Measurements from ENCODE around the gene ERC1.
A peak's percentile ranks its signal among the peaks of the same experiment; 100 is the strongest.

The ERC1 gene

DNA sequence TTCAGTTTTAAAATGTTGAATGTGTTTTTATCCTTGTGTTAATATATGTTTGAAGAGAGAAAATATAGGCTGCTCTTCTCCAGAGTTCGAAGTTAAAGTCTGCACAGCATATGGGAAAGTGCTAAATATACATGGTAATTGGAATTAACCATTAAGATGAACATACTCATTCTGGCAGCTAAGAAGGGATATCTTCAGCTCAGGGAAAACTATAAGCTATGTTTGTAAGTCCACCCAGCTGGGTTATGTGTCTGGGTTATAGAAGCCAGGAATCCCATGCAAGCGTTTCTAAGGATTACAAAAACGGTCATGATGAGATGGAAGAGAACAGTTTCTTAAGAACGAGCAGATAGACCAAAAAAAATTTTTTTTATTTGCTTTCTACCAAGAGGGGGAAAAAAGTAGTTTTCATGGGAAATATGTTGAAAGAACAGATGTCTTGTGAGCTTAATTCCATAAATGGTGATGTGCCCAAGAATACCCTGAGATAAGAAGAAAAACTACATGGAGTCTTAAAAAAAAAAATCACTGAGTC is 404.5 kb downstream of the ERC1 start:
- DNase-seq (ENCODE audit: low read depth) = no peak
- TF ChIP-seq, protein P1, sequence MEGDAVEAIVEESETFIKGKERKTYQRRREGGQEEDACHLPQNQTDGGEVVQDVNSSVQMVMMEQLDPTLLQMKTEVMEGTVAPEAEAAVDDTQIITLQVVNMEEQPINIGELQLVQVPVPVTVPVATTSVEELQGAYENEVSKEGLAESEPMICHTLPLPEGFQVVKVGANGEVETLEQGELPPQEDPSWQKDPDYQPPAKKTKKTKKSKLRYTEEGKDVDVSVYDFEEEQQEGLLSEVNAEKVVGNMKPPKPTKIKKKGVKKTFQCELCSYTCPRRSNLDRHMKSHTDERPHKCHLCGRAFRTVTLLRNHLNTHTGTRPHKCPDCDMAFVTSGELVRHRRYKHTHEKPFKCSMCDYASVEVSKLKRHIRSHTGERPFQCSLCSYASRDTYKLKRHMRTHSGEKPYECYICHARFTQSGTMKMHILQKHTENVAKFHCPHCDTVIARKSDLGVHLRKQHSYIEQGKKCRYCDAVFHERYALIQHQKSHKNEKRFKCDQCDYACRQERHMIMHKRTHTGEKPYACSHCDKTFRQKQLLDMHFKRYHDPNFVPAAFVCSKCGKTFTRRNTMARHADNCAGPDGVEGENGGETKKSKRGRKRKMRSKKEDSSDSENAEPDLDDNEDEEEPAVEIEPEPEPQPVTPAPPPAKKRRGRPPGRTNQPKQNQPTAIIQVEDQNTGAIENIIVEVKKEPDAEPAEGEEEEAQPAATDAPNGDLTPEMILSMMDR (IDR thresholded peaks at IDR 0.05; ENCODE audit: insufficient read depth, low read depth, low read length, missing control alignments) = no peak
- no peak overlapping the region for H3K4me3 ChIP-seq (ENCODE audit: low read length)

DNA sequence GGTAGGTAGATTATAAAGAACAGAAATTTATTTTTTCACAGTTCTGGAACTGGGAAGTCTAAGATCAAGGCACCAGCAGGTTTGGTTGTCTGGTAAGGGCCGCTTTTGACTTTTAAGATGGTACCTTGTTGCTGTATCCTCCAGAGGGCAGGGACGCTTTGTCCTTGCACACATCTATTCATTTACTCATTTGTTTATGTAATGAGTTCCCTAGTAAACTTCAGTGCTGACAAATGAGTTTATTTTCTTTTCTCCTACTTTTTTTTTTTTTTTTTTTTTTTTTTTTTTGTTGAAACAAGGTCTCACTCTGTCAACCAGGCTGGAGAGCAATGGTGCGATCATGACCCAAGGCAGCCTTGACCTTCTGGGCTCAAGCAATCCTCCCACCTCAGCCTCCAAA is 407.6 kb downstream of the ERC1 start:
- peak; percentile 8 for DNase-seq (ENCODE audit: low read depth)
- TF ChIP-seq, protein P1 (IDR thresholded peaks at IDR 0.05; ENCODE audit: insufficient read depth, low read depth, low read length, missing control alignments) = no peak
- no peak overlapping the region for H3K4me3 ChIP-seq (ENCODE audit: low read length)

DNA sequence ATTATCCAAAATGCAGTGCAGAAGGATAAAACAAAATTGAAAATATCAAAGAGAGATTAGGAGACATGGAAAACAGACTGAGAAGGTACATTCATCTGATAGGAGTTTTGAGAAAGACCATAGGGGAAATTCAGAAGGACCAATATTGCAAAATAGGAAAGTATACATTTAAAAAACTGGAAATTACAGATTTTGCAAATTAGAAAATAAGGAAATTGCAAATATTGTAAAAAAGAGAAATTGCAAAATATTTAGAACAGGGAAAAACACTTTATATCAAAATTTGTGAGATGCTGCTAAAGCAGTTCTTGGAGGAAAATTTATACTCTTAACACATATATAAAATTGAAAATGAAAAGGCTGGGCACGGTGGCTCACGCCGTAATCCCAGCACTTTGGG is 410.9 kb downstream of the ERC1 start:
- H3K4me3 ChIP-seq (ENCODE audit: low read length) = no peak overlapping the region
- TF ChIP-seq, protein P1 (IDR thresholded peaks at IDR 0.05; ENCODE audit: insufficient read depth, low read depth, low read length, missing control alignments) = no peak
- DNase-seq (ENCODE audit: low read depth) = no peak

DNA sequence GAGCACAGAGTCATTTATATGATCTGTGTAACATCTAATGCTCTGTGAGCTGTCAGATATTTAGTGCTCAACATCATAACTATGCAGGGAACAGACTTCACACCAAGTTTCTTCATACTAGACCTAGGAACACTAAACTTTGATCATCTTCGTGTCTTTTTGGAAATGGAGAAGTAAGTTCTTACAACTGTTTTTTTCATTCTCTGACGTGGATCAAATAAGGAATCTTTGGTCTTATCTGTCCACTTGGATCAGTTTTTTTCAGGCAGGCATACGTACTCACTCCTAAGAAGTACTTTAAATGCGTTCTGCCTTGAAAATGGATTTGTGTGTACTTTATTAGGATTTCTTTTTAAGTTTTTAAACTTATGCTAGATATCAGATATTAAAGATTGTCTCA is 412.4 kb downstream of the ERC1 start:
- no peak overlapping the region for H3K4me3 ChIP-seq (ENCODE audit: low read length)
- TF ChIP-seq, protein P1 (IDR thresholded peaks at IDR 0.05; ENCODE audit: insufficient read depth, low read depth, low read length, missing control alignments) = no peak

DNA sequence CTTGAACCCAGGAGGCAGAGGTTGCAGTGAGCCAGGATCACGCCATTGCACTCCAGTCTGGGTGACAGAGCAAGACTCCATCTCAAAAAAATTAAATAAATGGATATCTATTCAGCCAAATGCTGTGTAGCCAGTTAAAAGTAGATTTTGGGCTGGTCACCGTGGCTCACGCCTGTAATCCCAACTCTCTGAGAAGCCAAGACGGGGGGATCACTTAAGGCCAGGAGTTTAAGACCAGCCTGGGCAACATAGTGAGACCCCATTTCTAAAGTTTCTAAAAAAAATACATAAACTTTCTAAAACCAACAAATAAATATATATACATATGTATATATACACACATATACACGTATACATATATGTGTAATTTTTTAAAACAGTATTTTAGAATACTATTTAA is 414.6 kb downstream of the ERC1 start:
- TF ChIP-seq, protein P1 (IDR thresholded peaks at IDR 0.05; ENCODE audit: insufficient read depth, low read depth, low read length, missing control alignments) = no peak
- H3K4me3 ChIP-seq (ENCODE audit: low read length) = no peak overlapping the region
- no peak for DNase-seq (ENCODE audit: low read depth)

More for the DNA sequence above, 412.4 kb downstream of the ERC1 start:
- no peak for DNase-seq (ENCODE audit: low read depth)

DNA sequence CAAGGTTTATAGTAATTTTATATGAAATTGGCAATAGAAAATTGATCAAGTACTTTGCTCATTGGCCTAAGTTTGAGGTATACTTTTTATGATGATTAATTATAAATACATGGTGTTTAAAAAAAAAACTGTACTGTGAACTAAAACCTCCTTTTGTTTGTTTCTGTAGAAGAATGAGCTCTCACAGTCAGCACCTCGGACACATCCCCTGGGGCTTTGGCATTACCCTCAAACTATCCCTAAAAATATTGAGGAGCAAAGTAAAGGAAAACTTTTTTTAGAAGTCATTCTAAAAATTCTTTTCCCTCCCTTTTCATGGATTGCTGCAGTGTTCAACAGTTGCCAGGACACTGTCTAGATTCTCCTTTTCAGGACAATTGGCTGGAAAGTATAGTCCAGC is 419.8 kb downstream of the ERC1 start:
- no peak overlapping the region for H3K4me3 ChIP-seq (ENCODE audit: low read length)
- TF ChIP-seq, protein P1 (IDR thresholded peaks at IDR 0.05; ENCODE audit: insufficient read depth, low read depth, low read length, missing control alignments) = no peak
- no peak for DNase-seq (ENCODE audit: low read depth)

DNA sequence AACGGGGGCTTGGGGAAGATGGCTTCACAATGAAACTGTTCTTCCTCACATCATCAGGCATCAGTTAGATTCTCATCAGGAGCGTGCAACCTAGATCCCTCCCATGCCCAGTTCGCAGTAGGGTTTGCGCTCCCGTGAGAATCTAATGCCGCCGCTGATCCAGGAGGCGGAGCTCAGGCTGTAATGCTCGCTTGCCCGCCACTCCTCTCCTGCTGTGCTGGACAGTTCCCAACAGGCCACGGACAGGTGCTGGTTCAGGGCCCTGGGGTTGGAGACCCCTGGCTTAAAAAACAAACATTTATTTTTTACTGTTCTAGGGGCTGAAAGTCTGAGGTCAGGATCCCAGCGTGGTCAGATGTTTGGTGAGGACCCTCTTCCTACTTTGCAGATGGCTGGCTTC is 422.9 kb downstream of the ERC1 start:
- no peak for DNase-seq (ENCODE audit: low read depth)
- TF ChIP-seq, protein P1 (IDR thresholded peaks at IDR 0.05; ENCODE audit: insufficient read depth, low read depth, low read length, missing control alignments) = no peak
- H3K4me3 ChIP-seq (ENCODE audit: low read length) = no peak overlapping the region
